Spleen (tissue), 13 donors: ENCODE data around the gene GLTPD2. TPM values are rescaled to one million over a fixed set of nuclear protein-coding genes. Genes with fewer than 3 reads are reported as not detected.
A peak's percentile ranks its signal among the peaks of the same experiment; 100 is the strongest.

Experiments
- DNase-seq: peaks from one replicate; pipeline ENCODE4 v3.0.0-alpha.2; 2020
- H3K27ac ChIP-seq, 8 donors: fragments of 200-600 bp; sonication (generic) in 7 of 8; 1 replicate in 4 of 8; 2 replicates in 4 of 8; pipeline versions ENCODE4 v1.5.0 to v1.8.0; 2016 to 2021; ENCODE audit warnings: inconsistent platforms in 4 of 8, mild to moderate bottlenecking in 4 of 8, moderate library complexity in 1 of 8
- H3K27me3 ChIP-seq, 7 donors: fragments of 200-600 bp; sonication (generic) in 6 of 7; replicated peaks in 1 of 7; 1 replicate in 4 of 7; 2 replicates in 3 of 7; pipeline versions ENCODE4 v1.5.0 to v1.8.0; 2016 to 2021; ENCODE audit warnings: inconsistent platforms in 3 of 7, mild to moderate bottlenecking in 1 of 7
- H3K36me3 ChIP-seq, 6 donors: fragments of 200-600 bp; sonication (generic) in 5 of 6; 1 replicate in 4 of 6; 2 replicates in 2 of 6; pipeline versions ENCODE4 v1.5.0 to v1.8.0; 2016 to 2021; ENCODE audit warnings: inconsistent platforms in 2 of 6
- H3K4me1 ChIP-seq, 6 donors: fragments of 200-600 bp; sonication (generic) in 5 of 6; 1 replicate in 3 of 6; 2 replicates in 3 of 6; pipeline versions ENCODE4 v1.5.0 to v1.8.0; 2016 to 2021; ENCODE audit warnings: inconsistent platforms in 3 of 6
- H3K4me3 ChIP-seq, 8 donors: fragments of 200-600 bp; sonication (generic) in 7 of 8; 1 replicate in 4 of 8; 2 replicates in 4 of 8; pipeline versions ENCODE4 v1.5.0 to v1.8.0; 2016 to 2021; ENCODE audit warnings: inconsistent platforms in 4 of 8, mild to moderate bottlenecking in 4 of 8, moderate library complexity in 2 of 8
- H3K9me3 ChIP-seq, 8 donors: fragments of 200-600 bp; sonication (generic) in 7 of 8; 1 replicate in 4 of 8; 2 replicates in 4 of 8; pipeline versions ENCODE4 v1.5.0 to v1.8.0; 2016 to 2021; ENCODE audit warnings: inconsistent platforms in 4 of 8
- CTCF ChIP-seq, 11 experiments: fragments of 200-600 bp in 7 of 11; fragments of 450-650 bp in 4 of 11; sonication (generic) in 4 of 11; IDR thresholded peaks in 8 of 11; conservative IDR thresholded peaks in 3 of 11; 1 replicate in 7 of 11; 2 replicates in 4 of 11; pipeline versions ENCODE4 v1.4.0 to v1.8.0; 2016 to 2021; ENCODE audit warnings: antibody characterized with exemption in 11 of 11, inconsistent platforms in 4 of 11, mild to moderate bottlenecking in 1 of 11
- POLR2A ChIP-seq, 3 donors: fragments of 450-650 bp; IDR thresholded peaks; one replicate each; pipeline ENCODE4 v1.5.1; 2017; ENCODE audit warnings: antibody characterized with exemption in 3 of 3, mild to moderate bottlenecking in 1 of 3
- POLR2AphosphoS5 ChIP-seq, 3 donors: sonication (generic); formaldehyde crosslinking; IDR thresholded peaks; one replicate each; pipeline ENCODE4 v1.5.1; 2017; ENCODE audit warnings: antibody characterized with exemption in 3 of 3
- WGBS, 5 donors: extraction: QIAGEN DNeasy Blood & Tissue Kit in 3 of 5; methylation state at CpG; one replicate each; pipeline versions ENCODE4 v1.1.5 to v1.1.7; 2013 to 2018; 5-methylcytosine and 5-hydroxymethylcytosine counted together
- intact Hi-C: fragments of 100-400 bp; cut with DNase I; formaldehyde crosslinking; loops from one replicate; pipeline ENCODE4 v1.15.0; 2023; ENCODE audit warnings: low total_unique reads
- long read RNA-seq, 2 donors: transcript quantifications; one replicate each; lab custom pipeline, GENCODE V29; 2026
- polyA plus RNA-seq, 3 donors: library from polyadenylated mRNA; stranded (reverse); fragments of 200-250 nt; gene quantifications; one replicate each; pipeline ENCODE4 v1.2.1, GENCODE V29; 2013
- total RNA-seq, 7 donors: library from RNA; depleted of rRNA in 3 of 7; stranded (reverse); fragments of >200 nt in 3 of 7; fragmentation: NEBNext Ultra II Directional in 4 of 7; extraction: Animal tissue kit (Norgen Biotek cat#: 25700) in 4 of 7; gene quantifications; one replicate each; pipeline versions ENCODE4 v1.1.0 to v1.2.1, GENCODE V29; 2016 to 2021
- donor health status: healthy with polysubstance abuse.
- donor health status: DM: no; HTN: no; CAD: no; lungs with moderate emphysema.
- donor health status: DM: no; HTN: no; CAD: no.
- donor health status: Bipolar disorder and iron deficiency.
- donor health status: healthy.
- donor health status: DM: no; HTN: no; CAD: no.
- donor health status: DM: yes; HTN: yes; CAD: no.

The GLTPD2 gene
- total RNA-seq = not detected
- polyA plus RNA-seq = under 1 TPM in 1 of 3 donors, not detected in 2; 0.06 TPM
- long read RNA-seq, donor 1 = 0 reads
- long read RNA-seq, donor 2, partial matches to known transcripts = 0 of 1 reads
- long read RNA-seq, donor 2, other reads (novel, unspliced or antisense) = 0 of 1 reads

GRCh38 chr17:4788807-4789700 lies at the start of gene GLTPD2:
GLTPD2 (plus strand) TSS chr17:4788964; CDS start chr17:4789012, 48 bp downstream.
- H3K36me3 ChIP-seq = no peaks in the 10 kb centered on the region
- peaks cover 0 to 58% (median 23%) of the 10 kb centered on the region in 7 donors for H3K27me3 ChIP-seq
- H3K9me3 ChIP-seq = no peaks in the 10 kb centered on the region
- peak within 1 kb of the TSS; percentile 57 to 81 (median 68) for H3K4me3 ChIP-seq
- H3K4me1 ChIP-seq = peaks cover 24 to 64% (median 50%) of the 10 kb centered on the region in 6 donors
- no peak for TF ChIP-seq POLR2A (IDR thresholded peaks at IDR 0.05)
- TF ChIP-seq POLR2AphosphoS5 (IDR thresholded peaks at IDR 0.05) = no peak
- no peak for TF ChIP-seq CTCF (IDR thresholded peaks at IDR 0.05 in 8 of 11, conservative IDR thresholded peaks at IDR 0.05 in 3 of 11)
- H3K27ac ChIP-seq = peak within 1 kb of the TSS; percentile 92 to 97 (median 94)
- intact Hi-C loops = loop anchor here (5.0 to 10.0 kb wide), 2 partner anchors 54 to 98 kb away; partner anchors contain the start of genes CXCL16, MED11 and ZMYND15
- DNase-seq = no peak
- WGBS, 5 donors = 29 to 46% (median 35%) methylated on average over 55 to 62 of the region's 62 CpGs

GRCh38 chr17:4739122-4740024 lies 49.4 kb upstream of the GLTPD2 start, which contains the start of the genes CXCL16 and ZMYND15:
CXCL16 (minus strand) TSS chr17:4739928; CDS start chr17:4739339, 589 bp downstream.
ZMYND15 (plus strand) TSS chr17:4739833; CDS start chr17:4740549, 716 bp downstream.
- Histone ChIP-seq H3K27me3 (peaks cover 0 to 45% (median 0%) of the 10 kb centered on the region in 7 donors), H3K9me3 (no peaks in the 10 kb centered on the region), H3K27ac (peak within 1 kb of the TSS in 7 of 8 donors; percentile 52 to 87 (median 78)), H3K4me3 (peak within 1 kb of the TSS; percentile 60 to 91 (median 80)), H3K4me1 (peaks cover 5 to 63% (median 32%) of the 10 kb centered on the region in 6 donors), H3K36me3 (peaks cover 0 to 12% (median 0%) of the 10 kb centered on the region in 6 donors)
- TF ChIP-seq POLR2AphosphoS5 (IDR thresholded peaks at IDR 0.05) (peak in 2 of 3 donors; percentile 76 to 82), POLR2A (IDR thresholded peaks at IDR 0.05) (no peak), CTCF (IDR thresholded peaks at IDR 0.05 in 8 of 11, conservative IDR thresholded peaks at IDR 0.05 in 3 of 11) (no peak)
- WGBS, 5 donors = 0 to 1% (median 1%) methylated on average over 45 to 100 of the region's 100 CpGs
- peak; percentile 95 for DNase-seq
- intact Hi-C loops = loop anchor here (10.0 kb wide), 1 partner anchor 45 kb away; the partner anchor contains the start of genes GLTPD2 and VMO1

DNA sequence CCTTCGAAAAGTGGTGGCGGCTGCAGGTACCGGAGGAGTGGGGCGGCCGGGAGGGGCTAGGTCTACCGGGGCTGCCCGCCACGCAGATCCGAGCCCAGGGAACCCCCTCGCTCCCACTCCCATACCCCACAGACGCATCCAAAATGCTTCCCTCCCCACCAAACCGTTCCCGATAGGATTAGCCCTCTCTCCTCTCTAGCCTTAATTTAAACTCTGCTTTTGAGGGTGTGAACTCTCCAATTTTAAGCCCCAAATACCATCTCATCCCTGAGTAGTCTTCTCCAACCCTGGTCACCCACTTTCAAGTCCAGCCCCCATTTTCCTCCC lies 48.8 kb upstream of the GLTPD2 start:
- peaks cover 0 to 51% (median 1%) of the 10 kb centered on the region in 7 donors for H3K27me3 ChIP-seq
- intact Hi-C loops = no loop called here
- H3K36me3 ChIP-seq = peaks cover 0 to 6% (median 0%) of the 10 kb centered on the region in 6 donors

More for the DNA sequence above, 48.8 kb upstream of the GLTPD2 start:
- 15 to 19% (median 17%) methylated on average over 8 to 13 of the region's 13 CpGs for WGBS, 5 donors
- Histone ChIP-seq H3K27ac (peak overlapping the region in 6 of 8 donors; percentile 45 to 87 (median 81)), H3K4me3 (peak overlapping the region; percentile 60 to 91 (median 80)), H3K4me1 (peaks cover 5 to 59% (median 31%) of the 10 kb centered on the region in 6 donors), H3K9me3 (no peaks in the 10 kb centered on the region)
- DNase-seq = no peak
- TF ChIP-seq POLR2A (IDR thresholded peaks at IDR 0.05) (no peak), POLR2AphosphoS5 (IDR thresholded peaks at IDR 0.05) (no peak), CTCF (IDR thresholded peaks at IDR 0.05 in 8 of 11, conservative IDR thresholded peaks at IDR 0.05 in 3 of 11) (no peak)
